ENCODE measurements around the gene PTPN1. TPM values are rescaled to one million over a fixed set of nuclear protein-coding genes. Genes with fewer than 3 reads are reported as not detected.

The PTPN1 gene
- total and polyA plus RNA-seq, 2 of the 4 experiments (the other 2 are of a cell fraction): 31.7 to 37.4 TPM

DNA sequence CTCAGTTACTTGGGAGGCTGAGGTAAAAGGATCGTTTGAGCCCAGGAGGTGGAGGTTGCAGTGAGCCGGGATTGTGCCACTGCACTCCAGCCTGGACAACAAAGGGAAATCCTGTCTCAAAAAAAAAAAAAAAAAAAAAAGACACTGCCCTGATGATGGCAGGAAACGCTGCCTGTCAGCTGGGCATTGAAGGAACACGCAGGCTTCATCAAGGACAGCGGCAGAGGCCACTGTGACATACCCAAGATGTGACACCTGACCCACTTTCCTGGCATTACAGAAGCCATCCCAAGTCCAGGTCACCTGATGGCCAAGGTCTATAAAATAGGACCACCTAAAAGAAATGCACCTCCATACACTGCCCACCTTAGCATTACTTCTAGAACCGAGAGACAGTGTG lies 105.2 kb downstream of the PTPN1 start:
- Histone ChIP-seq H3K56ac (ENCODE audit: extremely low read depth, insufficient read depth, low read length) (no peak overlapping the region), H2BK5ac (ENCODE audit: low read depth, low read length, poor library complexity, severe bottlenecking) (no peak overlapping the region), H3K9ac (ENCODE audit: low read depth, low read length) (no peak overlapping the region), H3K9me3 (ENCODE audit: control insufficient read depth, insufficient read depth, low read length) (no peaks in the 10 kb centered on the region), H4K91ac (ENCODE audit: insufficient read depth, low read depth, low read length) (no peak overlapping the region), H3K9me1 (ENCODE audit: insufficient read depth, low read length) (peaks cover 10% of the 10 kb centered on the region; the same call in 1 of the 2 replicates), H4K5ac (ENCODE audit: low read depth, low read length) (no peak overlapping the region), H2BK120ac (ENCODE audit: low read depth, low read length) (no peak overlapping the region), H3K27me3 (ENCODE audit: control insufficient read depth, insufficient read depth, low read length) (no peaks in the 10 kb centered on the region), H3K36me3 (ENCODE audit: control insufficient read depth, insufficient read depth, low read length) (peaks cover 12% of the 10 kb centered on the region), H2BK15ac (ENCODE audit: low read depth, low read length) (no peak overlapping the region), H4K20me1 (ENCODE audit: insufficient read depth, low read length) (no peaks in the 10 kb centered on the region), H3K4me3 (ENCODE audit: insufficient read depth, low read depth, low read length) (no peak overlapping the region), H2AK5ac (ENCODE audit: low read depth, low read length) (no peak overlapping the region), H3K4me1 (ENCODE audit: control insufficient read depth, insufficient read depth, low read length) (peaks cover 9% of the 10 kb centered on the region; the same call in 1 of the 2 replicates), H3K4me2 (ENCODE audit: low read depth, low read length) (no peak overlapping the region), H3K27ac (ENCODE audit: insufficient read depth, low read length) (no peak overlapping the region), H2AK9ac (replicated peaks; ENCODE audit: low read depth, low read length, poor library complexity) (no peak overlapping the region), H3K4ac (ENCODE audit: low read depth, low read length) (no peak overlapping the region), H2AFZ (replicated peaks; ENCODE audit: low read length, poor library complexity) (no peak overlapping the region), H3K23ac (ENCODE audit: low read depth, low read length) (no peak overlapping the region), H3K14ac (replicated peaks; ENCODE audit: low read depth, low read length) (no peak overlapping the region), H2BK20ac (ENCODE audit: low read depth, low read length) (no peak overlapping the region; the same call in 1 of the 2 replicates), H3K79me1 (ENCODE audit: low read depth in 1 of 2, low read length in 2 of 2) (no peaks in the 10 kb centered on the region; a peak in 1 of 4 replicates), H3K18ac (ENCODE audit: low read depth, low read length) (no peak overlapping the region), H4K8ac (ENCODE audit: low read depth in 2 of 2, low read length in 2 of 2) (no peak overlapping the region)
- 96% methylated on average over 4 of the region's 6 CpGs; no CpG with 5 or more reads in 1 of the 2 experiments for WGBS, 2 experiments (ENCODE audit: extremely low coverage in 2 of 2, insufficient read length in 1 of 2)
- BruUV-seq (replicated peaks): no TSS peak
- ATAC-seq (ENCODE audit: low read depth): no peak
- intact Hi-C loops (cut with micrococcal nuclease): no loop called here
- in situ Hi-C loops (cut with MboI; ENCODE audit: low sequenced_read_pairs): no loop called here
- dilution Hi-C loops (cut with HindIII; ENCODE audit: low sequenced_read_pairs, unreplicated experiment): no loop called here
- CTCF ChIA-PET: no interaction called here
- POLR2A ChIA-PET (ENCODE audit: unreplicated experiment): no interaction called here
- DNase-seq: no peak
- TF ChIP-seq BHLHE40 (IDR thresholded peaks at IDR 0.05; ENCODE audit: low read depth, low read length) (no peak), RCOR1 (IDR thresholded peaks at IDR 0.05; ENCODE audit: insufficient replicate concordance, low read length) (no peak), RFX5 (IDR thresholded peaks at IDR 0.05; ENCODE audit: low read depth, low read length) (no peak), MXI1 (IDR thresholded peaks at IDR 0.05; ENCODE audit: borderline replicate concordance, low read depth, low read length) (no peak), RAD21 (IDR thresholded peaks at IDR 0.05; ENCODE audit: low read length) (no peak), SMC3 (IDR thresholded peaks at IDR 0.05; ENCODE audit: low read depth, low read length) (no peak), MAZ (IDR thresholded peaks at IDR 0.05; ENCODE audit: borderline replicate concordance, low read depth, low read length) (no peak), CHD1 (IDR thresholded peaks at IDR 0.05; ENCODE audit: low read depth, low read length) (no peak), FOS (IDR thresholded peaks at IDR 0.05; ENCODE audit: low read depth, low read length) (no peak), MAFK (IDR thresholded peaks at IDR 0.05; ENCODE audit: low read depth, low read length) (no peak), USF2 (IDR thresholded peaks at IDR 0.05; ENCODE audit: low read depth, low read length) (no peak), NFE2L2 (IDR thresholded peaks at IDR 0.05; ENCODE audit: low read depth, low read length) (no peak), CEBPB (IDR thresholded peaks at IDR 0.05; ENCODE audit: low read depth, low read length) (no peak), POLR2A (IDR thresholded peaks at IDR 0.05; ENCODE audit: low read depth, low read length) (no peak)
- TF ChIP-seq, protein P1, sequence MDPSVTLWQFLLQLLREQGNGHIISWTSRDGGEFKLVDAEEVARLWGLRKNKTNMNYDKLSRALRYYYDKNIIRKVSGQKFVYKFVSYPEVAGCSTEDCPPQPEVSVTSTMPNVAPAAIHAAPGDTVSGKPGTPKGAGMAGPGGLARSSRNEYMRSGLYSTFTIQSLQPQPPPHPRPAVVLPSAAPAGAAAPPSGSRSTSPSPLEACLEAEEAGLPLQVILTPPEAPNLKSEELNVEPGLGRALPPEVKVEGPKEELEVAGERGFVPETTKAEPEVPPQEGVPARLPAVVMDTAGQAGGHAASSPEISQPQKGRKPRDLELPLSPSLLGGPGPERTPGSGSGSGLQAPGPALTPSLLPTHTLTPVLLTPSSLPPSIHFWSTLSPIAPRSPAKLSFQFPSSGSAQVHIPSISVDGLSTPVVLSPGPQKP (IDR thresholded peaks at IDR 0.05; ENCODE audit: borderline replicate concordance, low read depth, low read length): no peak
